Measurements from ENCODE around the gene USP46.

The USP46 gene

GRCh38 chr4:52554612-52555355 is 104.3 kb downstream of the USP46 start:
- Mint-ChIP-seq H3K27me3 (ENCODE audit: low read depth) (peaks cover 7% of the 10 kb centered on the region), H3K4me1 (ENCODE audit: low read depth) (no peaks in the 10 kb centered on the region), H3K27ac (no peak overlapping the region), H3K4me3 (no peak overlapping the region), H3K9me3 (no peaks in the 10 kb centered on the region), H3K36me3 (ENCODE audit: low read depth) (no peaks in the 10 kb centered on the region)

DNA sequence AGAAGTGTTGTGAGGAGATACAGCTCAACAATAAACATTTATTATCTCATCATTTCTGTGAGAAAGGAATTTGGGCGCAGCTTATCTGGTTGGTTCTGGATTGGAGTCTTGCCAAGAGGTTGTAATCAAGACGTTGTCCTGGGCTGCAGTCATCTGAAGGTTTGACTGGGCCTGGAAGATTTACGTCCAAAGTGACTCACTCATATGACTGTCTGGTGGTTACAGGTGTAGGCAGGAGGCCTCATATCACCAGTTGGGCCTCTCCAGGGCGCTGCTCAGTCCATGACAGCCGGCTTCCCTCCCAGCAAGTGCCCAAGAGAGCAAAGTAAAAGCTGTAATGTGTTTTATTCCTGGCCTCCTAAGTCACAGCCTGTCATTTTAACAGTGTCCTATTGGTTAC is 106.3 kb downstream of the USP46 start:
- Mint-ChIP-seq H3K4me3 (no peak overlapping the region), H3K4me1 (ENCODE audit: low read depth) (no peaks in the 10 kb centered on the region), H3K27me3 (ENCODE audit: low read depth) (peaks cover 8% of the 10 kb centered on the region), H3K36me3 (ENCODE audit: low read depth) (no peaks in the 10 kb centered on the region), H3K27ac (no peak overlapping the region), H3K9me3 (no peaks in the 10 kb centered on the region)

GRCh38 chr4:52551487-52551886 is 107.6 kb downstream of the USP46 start:
- H3K4me1 Mint-ChIP-seq (ENCODE audit: low read depth): no peaks in the 10 kb centered on the region
- H3K4me3 Mint-ChIP-seq: no peak overlapping the region
- no peak overlapping the region for H3K27ac Mint-ChIP-seq
- no peaks in the 10 kb centered on the region for H3K36me3 Mint-ChIP-seq (ENCODE audit: low read depth)
- no peaks in the 10 kb centered on the region for H3K9me3 Mint-ChIP-seq
- H3K27me3 Mint-ChIP-seq (ENCODE audit: low read depth): peaks cover 4% of the 10 kb centered on the region

- no peaks in the 10 kb centered on the region for H3K9me3 Mint-ChIP-seq
- H3K27me3 Mint-ChIP-seq (ENCODE audit: low read depth): peaks cover 4% of the 10 kb centered on the region
- no peaks in the 10 kb centered on the region for H3K36me3 Mint-ChIP-seq (ENCODE audit: low read depth)
- H3K27ac Mint-ChIP-seq: no peak overlapping the region
- no peak overlapping the region for H3K4me3 Mint-ChIP-seq
- no peaks in the 10 kb centered on the region for H3K4me1 Mint-ChIP-seq (ENCODE audit: low read depth)
Observed at GRCh38 chr4:52550186-52550585, 108.9 kb downstream of the USP46 start.

DNA sequence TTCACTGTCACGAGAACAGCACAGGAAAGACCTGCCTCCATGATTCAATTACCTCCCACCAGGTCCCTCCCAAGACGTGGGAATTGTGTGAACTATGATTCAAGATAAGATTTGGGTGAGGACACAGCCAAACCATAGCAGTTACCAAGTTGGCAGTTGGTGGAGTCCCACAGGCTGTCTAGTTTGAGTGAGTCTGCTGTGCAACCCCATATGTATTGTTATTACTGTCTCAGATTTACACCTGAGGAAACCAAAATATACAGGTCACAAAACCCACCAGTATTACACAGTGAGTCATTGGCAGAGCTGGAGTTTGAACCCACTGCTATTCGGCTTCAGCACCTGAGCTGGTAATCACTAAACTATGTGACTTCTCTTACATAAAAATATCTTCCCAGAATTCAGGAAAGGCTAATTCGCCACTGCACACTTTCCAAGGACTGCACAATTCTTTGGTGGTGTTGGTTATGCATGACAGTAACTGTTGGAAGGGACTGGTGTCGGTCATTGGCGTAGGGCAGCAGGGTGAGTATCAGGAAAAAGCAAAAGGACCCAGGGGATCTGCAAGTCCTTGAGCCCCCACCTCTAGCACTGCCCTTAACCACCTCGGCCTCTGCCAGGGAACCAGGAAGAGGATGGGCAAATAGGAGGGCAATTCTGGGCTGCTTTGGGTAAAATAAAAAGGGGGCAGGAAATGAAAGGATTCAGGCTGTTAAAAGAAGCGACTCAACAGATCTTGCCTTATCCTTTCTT is 110.1 kb downstream of the USP46 start:
- H3K27ac Mint-ChIP-seq: no peak overlapping the region
- H3K4me3 Mint-ChIP-seq: no peak overlapping the region
- H3K36me3 Mint-ChIP-seq (ENCODE audit: low read depth): no peaks in the 10 kb centered on the region
- peaks cover 4% of the 10 kb centered on the region for H3K27me3 Mint-ChIP-seq (ENCODE audit: low read depth)
- no peaks in the 10 kb centered on the region for H3K4me1 Mint-ChIP-seq (ENCODE audit: low read depth)
- no peaks in the 10 kb centered on the region for H3K9me3 Mint-ChIP-seq

DNA sequence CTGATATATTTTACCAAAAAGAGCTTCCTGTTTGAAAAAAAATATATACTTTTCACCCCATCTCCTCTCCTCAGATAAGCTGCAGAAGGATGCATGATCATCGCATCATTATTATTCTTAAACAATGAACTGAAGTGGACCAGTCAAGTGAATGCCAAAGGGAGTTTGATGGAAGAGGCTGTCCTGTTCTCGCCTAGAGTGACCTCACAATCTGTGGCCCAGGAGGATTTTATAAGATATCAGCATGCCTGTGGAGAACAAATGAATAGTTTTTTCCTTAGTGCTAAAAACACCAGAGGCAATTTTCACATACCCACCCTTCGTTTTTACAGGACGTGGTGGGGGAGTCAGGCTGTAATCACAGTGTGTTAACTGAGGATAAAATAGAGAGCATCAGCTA is 112.7 kb downstream of the USP46 start:
- Mint-ChIP-seq H3K9me3 (no peaks in the 10 kb centered on the region), H3K4me1 (ENCODE audit: low read depth) (no peaks in the 10 kb centered on the region), H3K4me3 (no peak overlapping the region), H3K27me3 (ENCODE audit: low read depth) (peaks cover 4% of the 10 kb centered on the region), H3K36me3 (ENCODE audit: low read depth) (no peaks in the 10 kb centered on the region), H3K27ac (no peak overlapping the region)

DNA sequence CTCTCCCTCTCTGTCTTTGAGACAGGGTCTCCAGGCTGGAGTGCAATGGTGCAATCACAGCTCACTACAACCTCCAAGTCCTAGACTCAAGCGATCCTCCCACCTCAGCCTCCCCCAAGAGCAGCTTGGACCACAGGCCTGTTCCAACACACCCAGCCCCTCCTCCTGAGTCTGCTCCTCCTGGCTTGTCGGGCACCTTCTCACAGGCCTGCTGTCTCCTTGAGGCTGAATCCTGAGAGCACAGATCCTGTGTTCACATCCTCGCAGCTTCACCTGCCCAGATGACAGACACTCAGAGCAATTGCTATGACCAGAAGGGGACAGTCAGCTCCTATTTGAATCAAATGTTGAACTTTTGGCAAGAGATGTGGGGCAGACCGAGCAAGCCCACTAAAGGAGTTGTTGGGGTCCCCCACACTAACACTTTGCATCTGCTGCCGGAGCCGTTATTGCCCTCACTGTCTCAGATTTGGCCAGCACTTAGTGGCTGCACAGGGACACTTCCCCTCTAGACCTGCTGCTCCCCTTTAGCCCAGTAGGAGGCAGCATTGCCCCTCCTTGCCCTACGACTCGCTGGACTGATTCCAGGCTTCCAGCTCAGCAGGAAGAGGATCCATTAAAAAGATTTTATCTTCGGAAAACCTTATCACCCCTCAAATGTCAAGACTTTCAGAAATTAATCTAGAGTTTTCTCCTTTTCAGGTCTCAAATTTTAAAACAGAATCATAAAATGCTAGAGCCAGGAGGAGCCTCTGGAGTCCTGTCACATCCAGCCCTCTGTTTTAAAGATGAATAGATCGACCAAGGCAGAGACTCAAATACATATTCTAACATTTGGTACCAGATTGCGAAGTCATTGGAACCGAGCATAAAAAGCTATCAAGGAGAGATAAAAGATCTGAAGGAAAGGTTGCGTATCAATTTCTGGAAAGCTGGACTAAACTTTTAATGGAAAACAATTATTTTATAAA is 113.7 kb downstream of the USP46 start:
- Mint-ChIP-seq H3K4me3 (no peak overlapping the region), H3K27ac (no peak overlapping the region), H3K36me3 (ENCODE audit: low read depth) (no peaks in the 10 kb centered on the region), H3K4me1 (ENCODE audit: low read depth) (no peaks in the 10 kb centered on the region), H3K27me3 (ENCODE audit: low read depth) (peaks cover 4% of the 10 kb centered on the region), H3K9me3 (no peaks in the 10 kb centered on the region)
